ENCODE measurements around the gene GKN1.

DNA sequence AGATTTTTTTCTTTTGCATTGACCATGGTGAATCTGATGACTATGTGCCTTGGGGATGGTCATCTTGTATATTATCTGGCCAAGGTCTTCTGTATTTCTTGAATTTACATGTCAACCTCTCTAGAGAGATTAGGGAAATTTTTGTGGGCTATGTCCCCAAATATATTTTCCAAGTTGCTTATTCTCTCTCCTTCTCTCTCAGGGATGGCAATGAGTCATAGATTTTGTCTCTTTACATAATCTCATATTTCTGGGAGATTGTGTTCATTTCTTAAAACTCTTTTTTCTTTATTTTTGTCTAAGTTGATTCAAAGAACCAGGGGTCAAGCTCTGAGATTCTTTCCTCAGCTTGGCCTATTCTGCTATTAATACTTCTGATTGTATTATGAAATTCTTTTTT lies 31.6 kb upstream of the GKN1 start:
- TF ChIP-seq, protein P1, sequence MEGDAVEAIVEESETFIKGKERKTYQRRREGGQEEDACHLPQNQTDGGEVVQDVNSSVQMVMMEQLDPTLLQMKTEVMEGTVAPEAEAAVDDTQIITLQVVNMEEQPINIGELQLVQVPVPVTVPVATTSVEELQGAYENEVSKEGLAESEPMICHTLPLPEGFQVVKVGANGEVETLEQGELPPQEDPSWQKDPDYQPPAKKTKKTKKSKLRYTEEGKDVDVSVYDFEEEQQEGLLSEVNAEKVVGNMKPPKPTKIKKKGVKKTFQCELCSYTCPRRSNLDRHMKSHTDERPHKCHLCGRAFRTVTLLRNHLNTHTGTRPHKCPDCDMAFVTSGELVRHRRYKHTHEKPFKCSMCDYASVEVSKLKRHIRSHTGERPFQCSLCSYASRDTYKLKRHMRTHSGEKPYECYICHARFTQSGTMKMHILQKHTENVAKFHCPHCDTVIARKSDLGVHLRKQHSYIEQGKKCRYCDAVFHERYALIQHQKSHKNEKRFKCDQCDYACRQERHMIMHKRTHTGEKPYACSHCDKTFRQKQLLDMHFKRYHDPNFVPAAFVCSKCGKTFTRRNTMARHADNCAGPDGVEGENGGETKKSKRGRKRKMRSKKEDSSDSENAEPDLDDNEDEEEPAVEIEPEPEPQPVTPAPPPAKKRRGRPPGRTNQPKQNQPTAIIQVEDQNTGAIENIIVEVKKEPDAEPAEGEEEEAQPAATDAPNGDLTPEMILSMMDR (conservative IDR thresholded peaks at IDR 0.05 in 1 of 2, IDR thresholded peaks at IDR 0.05 in 1 of 2; ENCODE audit: low read depth in 1 of 2, low read length in 2 of 2), result no peak
- TF ChIP-seq EZH2 (IDR thresholded peaks at IDR 0.05; ENCODE audit: low read length, missing control alignments), result no peak

Data from fibroblast of lung (primary cell).